ENCODE data around the gene C17orf113.

The C17orf113 gene

DNA sequence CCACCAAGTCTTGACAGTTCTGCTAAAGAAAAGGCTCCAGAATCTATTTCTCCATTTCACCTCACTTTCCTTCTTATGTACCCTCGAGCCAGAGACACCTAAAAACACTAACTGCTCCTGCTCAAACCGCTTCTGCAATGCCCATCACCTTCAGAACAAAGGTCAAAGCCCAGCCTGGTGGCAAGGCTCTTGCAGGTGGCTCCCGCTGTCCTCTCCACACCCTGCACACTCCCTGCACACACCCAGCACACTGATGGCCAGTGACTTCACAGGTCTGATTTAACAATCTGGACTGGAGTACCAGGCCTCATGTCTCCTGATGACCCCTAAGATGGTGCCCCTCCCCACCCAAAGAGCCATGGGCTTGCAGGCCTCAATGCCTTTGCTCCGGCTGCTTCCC is 9.8 kb upstream of the C17orf113 start:
- no peak for DNase-seq (ENCODE audit: low read depth)
- TF ChIP-seq, protein P1, sequence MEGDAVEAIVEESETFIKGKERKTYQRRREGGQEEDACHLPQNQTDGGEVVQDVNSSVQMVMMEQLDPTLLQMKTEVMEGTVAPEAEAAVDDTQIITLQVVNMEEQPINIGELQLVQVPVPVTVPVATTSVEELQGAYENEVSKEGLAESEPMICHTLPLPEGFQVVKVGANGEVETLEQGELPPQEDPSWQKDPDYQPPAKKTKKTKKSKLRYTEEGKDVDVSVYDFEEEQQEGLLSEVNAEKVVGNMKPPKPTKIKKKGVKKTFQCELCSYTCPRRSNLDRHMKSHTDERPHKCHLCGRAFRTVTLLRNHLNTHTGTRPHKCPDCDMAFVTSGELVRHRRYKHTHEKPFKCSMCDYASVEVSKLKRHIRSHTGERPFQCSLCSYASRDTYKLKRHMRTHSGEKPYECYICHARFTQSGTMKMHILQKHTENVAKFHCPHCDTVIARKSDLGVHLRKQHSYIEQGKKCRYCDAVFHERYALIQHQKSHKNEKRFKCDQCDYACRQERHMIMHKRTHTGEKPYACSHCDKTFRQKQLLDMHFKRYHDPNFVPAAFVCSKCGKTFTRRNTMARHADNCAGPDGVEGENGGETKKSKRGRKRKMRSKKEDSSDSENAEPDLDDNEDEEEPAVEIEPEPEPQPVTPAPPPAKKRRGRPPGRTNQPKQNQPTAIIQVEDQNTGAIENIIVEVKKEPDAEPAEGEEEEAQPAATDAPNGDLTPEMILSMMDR (IDR thresholded peaks at IDR 0.05; ENCODE audit: low read depth, low read length, missing control alignments) = no peak

DNA sequence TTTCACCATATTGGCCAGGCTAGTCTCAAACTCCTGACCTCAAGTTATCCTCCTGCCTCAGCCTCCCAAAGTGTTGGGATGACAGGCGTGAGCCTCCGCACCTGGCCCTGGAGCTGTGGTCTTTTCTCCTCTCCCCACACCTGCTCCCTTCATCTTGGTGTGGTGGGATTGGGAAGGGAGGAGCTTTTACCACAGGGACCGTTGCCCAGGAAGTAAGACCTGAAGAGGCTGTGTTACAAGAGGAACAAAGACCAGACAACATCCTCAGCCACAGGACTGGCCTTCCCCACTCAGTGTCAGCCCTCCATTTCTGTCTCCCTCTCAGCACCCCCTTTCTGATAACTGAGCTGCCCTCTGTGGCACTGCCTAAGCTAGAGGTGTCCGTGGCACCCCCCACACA is 9.4 kb upstream of the C17orf113 start:
- H3K4me3 ChIP-seq (ENCODE audit: low read depth, low read length) = no peak overlapping the region
- no peak for DNase-seq (ENCODE audit: low read depth)
- TF ChIP-seq, protein P1 (IDR thresholded peaks at IDR 0.05; ENCODE audit: low read depth, low read length, missing control alignments) = no peak

More for the DNA sequence above, 9.8 kb upstream of the C17orf113 start:
- H3K4me3 ChIP-seq (ENCODE audit: low read depth, low read length) = no peak overlapping the region

DNA sequence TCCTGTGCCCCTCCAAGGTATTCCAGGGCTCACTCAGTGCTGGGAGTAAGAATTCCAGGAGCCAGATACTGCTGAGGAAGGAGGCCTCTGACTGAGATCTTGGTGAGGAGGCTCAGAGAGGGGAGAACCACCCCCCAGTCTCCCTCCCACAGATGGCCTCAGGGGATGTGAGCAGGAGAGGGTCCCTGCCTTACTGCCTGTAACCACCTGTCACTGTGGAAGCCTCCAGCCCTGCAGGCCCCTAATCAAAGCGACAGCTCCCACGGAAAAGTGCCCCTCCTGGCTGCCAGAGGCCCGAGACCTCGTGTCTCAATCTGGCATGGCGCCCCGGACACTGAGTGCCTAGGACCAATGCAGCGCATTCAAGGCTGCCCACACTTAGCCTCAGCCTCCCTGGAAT is 7.7 kb upstream of the C17orf113 start:
- H3K4me3 ChIP-seq (ENCODE audit: low read depth, low read length) = no peak overlapping the region
- TF ChIP-seq, protein P1 (IDR thresholded peaks at IDR 0.05; ENCODE audit: low read depth, low read length, missing control alignments) = no peak
- DNase-seq (ENCODE audit: low read depth) = no peak

DNA sequence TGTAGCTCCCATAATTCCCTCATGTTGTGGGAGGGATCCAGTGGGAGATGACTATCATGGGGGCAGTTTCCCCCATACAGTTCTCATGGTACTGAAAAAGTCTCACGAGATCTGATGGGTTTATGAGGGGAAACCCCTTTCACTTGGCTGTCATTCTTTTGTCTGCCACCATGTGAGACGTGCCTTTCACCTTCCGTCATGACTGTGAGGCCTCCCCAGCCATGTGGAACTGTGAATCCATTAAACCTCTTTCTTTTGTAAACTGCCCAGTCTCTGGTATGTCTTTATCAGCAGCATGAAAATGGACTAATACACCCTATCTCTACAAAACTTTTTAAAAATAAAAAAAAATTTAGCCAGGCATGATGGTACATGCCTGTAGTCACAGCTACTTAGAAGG is 6.2 kb upstream of the C17orf113 start:
- DNase-seq (ENCODE audit: low read depth) = no peak
- no peak overlapping the region for H3K4me3 ChIP-seq (ENCODE audit: low read depth, low read length)
- TF ChIP-seq, protein P1 (IDR thresholded peaks at IDR 0.05; ENCODE audit: low read depth, low read length, missing control alignments) = no peak

DNA sequence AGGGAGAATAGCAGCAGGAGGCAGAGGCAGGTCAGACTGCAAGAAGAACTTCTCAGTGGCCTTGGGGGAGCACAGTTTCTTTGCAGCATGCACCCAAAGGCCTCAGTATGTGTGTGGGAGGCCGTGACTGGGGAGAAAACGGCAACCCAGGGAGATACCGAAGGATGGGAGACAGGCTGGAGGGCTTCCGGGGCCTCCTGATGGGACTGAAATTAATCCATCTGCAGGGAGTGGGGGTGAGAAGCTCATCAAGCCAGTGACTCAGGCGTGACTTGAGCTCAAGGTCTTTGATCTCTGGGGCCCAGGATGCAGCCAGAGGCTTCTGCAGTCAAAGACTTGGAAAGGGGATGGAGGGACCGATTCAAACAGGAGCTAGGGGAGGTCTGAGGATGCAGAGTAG is 5.1 kb upstream of the C17orf113 start:
- TF ChIP-seq, protein P1 (IDR thresholded peaks at IDR 0.05; ENCODE audit: low read depth, low read length, missing control alignments) = no peak
- H3K4me3 ChIP-seq (ENCODE audit: low read depth, low read length) = no peak overlapping the region
- no peak for DNase-seq (ENCODE audit: low read depth)

DNA sequence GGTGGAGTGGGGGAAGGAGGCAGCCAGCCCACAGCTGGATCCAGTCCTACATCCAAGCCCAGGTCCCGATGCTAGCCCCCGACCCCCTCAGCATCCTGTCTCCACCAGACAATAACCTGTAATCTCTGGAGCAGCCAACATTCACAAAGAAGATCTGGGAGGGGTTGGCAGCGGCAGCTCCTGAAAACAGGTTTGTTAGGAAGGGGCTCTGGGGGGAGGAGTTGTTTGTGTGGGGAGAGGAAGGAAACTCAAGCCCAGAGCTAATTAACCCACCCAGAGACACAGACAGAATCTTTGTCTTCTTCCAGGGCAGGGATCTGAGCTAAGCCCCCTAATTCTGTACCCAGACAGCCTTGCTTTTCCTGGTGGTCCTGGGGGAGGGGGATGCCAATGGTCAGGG is 4.6 kb upstream of the C17orf113 start:
- DNase-seq (ENCODE audit: low read depth) = no peak

More for the DNA sequence above, 4.6 kb upstream of the C17orf113 start:
- H3K4me3 ChIP-seq (ENCODE audit: low read depth, low read length) = no peak overlapping the region
- TF ChIP-seq, protein P1 (IDR thresholded peaks at IDR 0.05; ENCODE audit: low read depth, low read length, missing control alignments) = no peak

Data from GM12864 (cell line).